GM12892 (cell line): ENCODE measurements around the gene AGPS.

Experiments used
- POLR2A ChIP-seq: IDR thresholded peaks from 2 replicates; pipeline ENCODE4 v1.6.1; 2011; ENCODE audit warnings: low read depth, low read length, control low read depth
- POLR2AphosphoS5 ChIP-seq: IDR thresholded peaks from 2 replicates; pipeline ENCODE4 v1.6.1; 2011; ENCODE audit warnings: low read depth, low read length, control low read depth
- TAF1 ChIP-seq: IDR thresholded peaks from 2 replicates; pipeline ENCODE4 v1.6.1; 2011; ENCODE audit warnings: low read depth, mild to moderate bottlenecking, control low read depth, low read length, borderline replicate concordance

- no peak for TF ChIP-seq POLR2AphosphoS5
- no peak for TF ChIP-seq POLR2A
- TF ChIP-seq TAF1 = no peak
Measured at GRCh38 chr2:177547122-177547521, 154.5 kb downstream of the AGPS start.
